Neural cell (in vitro differentiated cells): Measurements from ENCODE around the gene ZNF260. TPM values are rescaled to one million over a fixed set of nuclear protein-coding genes. Genes with fewer than 3 reads are reported as not detected.

Source experiments
- H2AFZ ChIP-seq: fragments of 200-600, 300-800 bp; sonication (generic), shearing (Covaris generic); 2 replicates; pipeline ENCODE4 v1.6.0; 2014; ENCODE audit warnings: low read depth, mild to moderate bottlenecking, antibody characterized with exemption, low read length, moderate library complexity
- H3F3A ChIP-seq: fragments of 200-600 bp; shearing (Covaris generic); 2 replicates; pipeline ENCODE4 v1.6.1; 2016; ENCODE audit warnings: mild to moderate bottlenecking, moderate library complexity, mixed read lengths, antibody characterized with exemption, low read length; ENCODE audit not compliant: insufficient read depth, poor library complexity, severe bottlenecking
- H3K27ac ChIP-seq: fragments of 200-600, 300-800 bp; sonication (generic), shearing (Covaris generic); 2 replicates; pipeline ENCODE4 v1.5.1; 2014; ENCODE audit warnings: mild to moderate bottlenecking, low read length, moderate library complexity
- H3K27me3 ChIP-seq: fragments of 300-800, 200-600 bp; sonication (generic), shearing (Covaris generic); 2 replicates; pipeline ENCODE4 v1.6.0; 2014; ENCODE audit warnings: mild to moderate bottlenecking, low read depth, low read length, moderate library complexity; ENCODE audit not compliant: insufficient read depth
- H3K36me3 ChIP-seq: fragments of 300-800, 200-600 bp; sonication (generic), shearing (Covaris generic); 2 replicates; pipeline ENCODE4 v1.5.1; 2014; ENCODE audit warnings: mild to moderate bottlenecking, antibody characterized with exemption, low read length, moderate library complexity; ENCODE audit not compliant: insufficient read depth
- H3K4me2 ChIP-seq: fragments of 300-800, 200-600 bp; sonication (generic), shearing (Covaris generic); 2 replicates; pipeline ENCODE4 v1.6.0; 2014; ENCODE audit warnings: mild to moderate bottlenecking, low read length
- H3K4me3 ChIP-seq: fragments of 300-800, 200-600 bp; sonication (generic), shearing (Covaris generic); 2 replicates; pipeline ENCODE4 v1.5.1; 2014; ENCODE audit warnings: mild to moderate bottlenecking, low read length, moderate library complexity
- H3K79me2 ChIP-seq: fragments of 200-600 bp; shearing (Covaris generic); replicated peaks from 2 replicates; pipeline ENCODE4 v1.6.0; 2014; ENCODE audit warnings: mild to moderate bottlenecking, low read length, moderate library complexity; ENCODE audit not compliant: insufficient read depth
- H3K9ac ChIP-seq: fragments of 300-800, 200-600 bp; sonication (generic), shearing (Covaris generic); 2 replicates; pipeline ENCODE4 v1.6.1; 2016; ENCODE audit warnings: mild to moderate bottlenecking, low read length, mixed read lengths
- H3K9me2 ChIP-seq: fragments of 200-600 bp; shearing (Covaris generic); 2 replicates; pipeline ENCODE4 v1.6.1; 2016; ENCODE audit warnings: mild to moderate bottlenecking, low read length, mixed read lengths; ENCODE audit not compliant: insufficient read depth
- H3K9me3 ChIP-seq: fragments of 200-600, 300-800 bp; sonication (generic), shearing (Covaris generic); 2 replicates; pipeline ENCODE4 v1.6.1; 2016; ENCODE audit warnings: mild to moderate bottlenecking, mixed run types, low read length, moderate library complexity, mixed read lengths
- H4K20me1 ChIP-seq: fragments of 200-600 bp; shearing (Covaris generic); 2 replicates; pipeline ENCODE4 v1.6.1; 2016; ENCODE audit warnings: mild to moderate bottlenecking, mixed run types; ENCODE audit not compliant: insufficient read depth
- CTCF ChIP-seq: fragments of 450-650 bp; IDR thresholded peaks from 2 replicates; pipeline ENCODE4 v1.5.1; 2014; ENCODE audit warnings: antibody characterized with exemption, mild to moderate bottlenecking, moderate library complexity; ENCODE audit not compliant: poor library complexity, severe bottlenecking
- EP300 ChIP-seq: fragments of 450-650 bp; conservative IDR thresholded peaks from 2 replicates; pipeline ENCODE4 v1.6.1; 2014; ENCODE audit warnings: antibody characterized with exemption, mild to moderate bottlenecking, moderate library complexity; ENCODE audit not compliant: poor library complexity, severe bottlenecking
- EZH2 ChIP-seq: fragments of 200-600, 300-800 bp; shearing (Covaris generic), sonication (generic); IDR thresholded peaks from 2 replicates; pipeline ENCODE4 v1.6.1; 2014; ENCODE audit warnings: antibody characterized with exemption, low read length, borderline replicate concordance, mild to moderate bottlenecking; ENCODE audit not compliant: insufficient read depth, poor library complexity, severe bottlenecking
- MXI1 ChIP-seq: fragments of 450-650 bp; conservative IDR thresholded peaks from 2 replicates; pipeline ENCODE4 v1.6.1; 2014; ENCODE audit warnings: antibody characterized with exemption, mild to moderate bottlenecking; ENCODE audit not compliant: poor library complexity, severe bottlenecking
- POLR2AphosphoS5 ChIP-seq: IDR thresholded peaks from 2 replicates; pipeline ENCODE4 v1.6.1; 2012
- RAD21 ChIP-seq: fragments of 450-650 bp; conservative IDR thresholded peaks from 2 replicates; pipeline ENCODE4 v1.6.1; 2014; ENCODE audit warnings: antibody characterized with exemption, mild to moderate bottlenecking, moderate library complexity
- REST ChIP-seq: IDR thresholded peaks from 2 replicates; pipeline ENCODE4 v1.6.1; 2012; ENCODE audit warnings: borderline replicate concordance
- SMC3 ChIP-seq: fragments of 450-650 bp; conservative IDR thresholded peaks from 2 replicates; pipeline ENCODE4 v1.6.1; 2014; ENCODE audit warnings: antibody characterized with exemption, mild to moderate bottlenecking, moderate library complexity; ENCODE audit not compliant: poor library complexity
- TAF1 ChIP-seq: IDR thresholded peaks from 2 replicates; pipeline ENCODE4 v1.6.1; 2012; ENCODE audit warnings: low read depth
- polyA plus RNA-seq: library from polyadenylated mRNA; depleted of rRNA; stranded (reverse); fragments of >200 nt; gene quantifications from 2 replicates; pipeline ENCODE4 v1.2.3, GENCODE V29; 2014

Gene ZNF260
- polyA plus RNA-seq, 1 donor from 2014 or later, result 23.2 TPM

GRCh38 chr19:36488846-36489117, 39.3 kb downstream of the ZNF260 start:
- Histone ChIP-seq H3K79me2 (peaks cover 22% of the 10 kb centered on the region), H3K36me3 (no peaks in the 10 kb centered on the region), H3K27ac (peak overlapping the region; percentile 96), H3K4me2 (peak overlapping the region; percentile 63), H2AFZ (peak overlapping the region; percentile 97), H4K20me1 (no peaks in the 10 kb centered on the region), H3K4me3 (peak overlapping the region; percentile 77), H3K9ac (peak overlapping the region; percentile 93), H3K27me3 (no peaks in the 10 kb centered on the region), H3F3A (no peaks in the 10 kb centered on the region), H3K9me3 (peaks cover 4% of the 10 kb centered on the region), H3K9me2 (no peaks in the 10 kb centered on the region)
- TF ChIP-seq CTCF (peak; percentile 15), EZH2 (no peak)

GRCh38 chr19:36488118-36488845, 39.8 kb downstream of the ZNF260 start:
- no peaks in the 10 kb centered on the region for H3K36me3 ChIP-seq
- H3K4me3 ChIP-seq, result peak overlapping the region; percentile 77
- H3K9me3 ChIP-seq, result peaks cover 6% of the 10 kb centered on the region
- peaks cover 22% of the 10 kb centered on the region for H3K79me2 ChIP-seq
- H3K4me2 ChIP-seq, result peak overlapping the region; percentile 63
- no peaks in the 10 kb centered on the region for H3F3A ChIP-seq
- no peaks in the 10 kb centered on the region for H3K9me2 ChIP-seq
- no peak overlapping the region for H2AFZ ChIP-seq
- H4K20me1 ChIP-seq, result no peaks in the 10 kb centered on the region
- TF ChIP-seq MXI1 (no peak), CTCF (no peak), EZH2 (no peak), EP300 (no peak), SMC3 (no peak), REST (no peak), RAD21 (no peak), POLR2AphosphoS5 (no peak), TAF1 (no peak)
- H3K27me3 ChIP-seq, result no peaks in the 10 kb centered on the region
- H3K27ac ChIP-seq, result peak overlapping the region; percentile 96
- H3K9ac ChIP-seq, result peak overlapping the region; percentile 93
